HG02852 (cell line): ENCODE results near the gene RCBTB1.
A peak's percentile ranks its signal among the peaks of the same experiment; 100 is the strongest.

Experiments used
- ATAC-seq: cut with Tn5 transposase; IDR thresholded peaks from one replicate; pipeline ENCODE4 v1.9.1; 2021; ENCODE audit warnings: mild to moderate bottlenecking, moderate library complexity; ENCODE audit not compliant: unreplicated experiment

Gene RCBTB1

DNA sequence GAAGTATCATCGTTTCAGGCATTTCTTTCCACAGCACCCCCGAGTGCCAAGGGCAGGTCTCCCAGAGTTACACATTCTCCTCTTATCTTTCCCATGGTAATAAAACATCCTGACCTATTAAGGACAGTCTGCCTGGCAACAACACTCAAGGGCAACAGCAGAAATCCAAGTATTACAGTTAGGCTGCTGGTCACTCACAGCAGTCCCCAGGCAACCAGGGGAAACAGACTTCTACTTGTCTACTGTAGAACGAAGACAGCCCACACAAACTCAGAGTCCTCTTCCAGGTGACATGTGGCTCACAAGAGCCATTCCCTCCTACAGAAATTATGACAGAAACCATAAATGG, 24.3 kb downstream of the RCBTB1 start:
- no peak for ATAC-seq

GRCh38 chr13:49560270-49561061, 24.9 kb downstream of the RCBTB1 start:
- ATAC-seq = no peak

DNA sequence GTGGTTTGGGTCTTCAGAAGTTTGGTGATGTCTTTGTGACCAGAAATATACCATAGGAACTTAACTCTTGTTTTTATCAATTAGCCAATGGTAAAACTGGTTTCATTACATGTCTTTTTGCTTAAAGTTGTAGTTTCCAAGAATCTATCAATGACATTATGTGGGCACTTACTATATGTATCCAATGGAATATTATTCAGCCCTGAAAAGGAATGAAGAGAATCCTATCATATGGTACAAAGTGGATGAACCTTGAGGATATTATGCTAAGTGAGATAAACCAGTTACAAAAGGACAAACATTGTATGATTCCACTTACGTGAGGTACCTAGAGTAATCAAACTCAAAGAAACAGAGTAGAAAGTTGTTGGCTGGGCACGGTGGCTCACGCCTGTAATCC, 26.4 kb downstream of the RCBTB1 start:
- no peak for ATAC-seq

- ATAC-seq = no peak
Measured at GRCh38 chr13:49554387-49554786, 31.0 kb downstream of the RCBTB1 start.

DNA sequence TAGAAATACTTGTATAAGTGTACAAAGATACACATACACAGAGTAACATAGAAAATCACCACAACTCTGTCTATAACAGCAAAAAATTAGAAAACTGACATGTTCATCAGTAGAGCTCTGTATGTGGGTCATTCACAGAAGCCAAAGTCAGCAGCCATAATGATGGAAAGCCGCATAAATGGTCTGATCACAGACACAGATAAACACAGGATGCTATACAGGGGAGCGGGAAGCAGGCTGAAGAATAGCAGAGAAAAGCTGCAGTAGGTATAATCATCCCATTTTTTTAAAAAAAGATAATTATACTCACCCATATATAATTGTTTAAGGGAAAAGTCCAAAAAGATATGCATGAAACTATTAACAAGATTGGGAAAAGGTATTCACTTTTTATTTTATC, 31.5 kb downstream of the RCBTB1 start:
- ATAC-seq = no peak

- no peak for ATAC-seq
Measured at GRCh38 chr13:49550942-49551644, 34.3 kb downstream of the RCBTB1 start.

DNA sequence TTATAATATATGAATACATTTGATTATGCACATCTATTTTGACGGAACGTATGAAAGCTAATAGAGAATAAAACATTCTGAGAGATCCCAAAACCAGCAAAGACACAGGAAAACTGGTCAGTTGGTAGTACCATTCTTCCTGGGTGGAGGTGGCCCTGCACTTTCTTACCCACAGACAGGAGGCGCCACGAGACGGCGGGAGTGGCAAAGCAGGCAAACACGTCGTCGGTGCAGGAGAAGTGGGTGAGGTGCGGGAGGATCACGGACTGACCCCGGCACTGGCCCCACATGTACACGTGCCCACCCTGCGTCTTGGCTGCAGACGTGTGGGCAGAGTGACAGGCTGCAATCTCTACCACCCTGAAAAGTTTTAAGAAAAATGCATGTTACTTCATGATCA, 36.1 kb downstream of the RCBTB1 start:
- ATAC-seq = no peak

- ATAC-seq = no peak
Measured at GRCh38 chr13:49546561-49546960, 38.8 kb downstream of the RCBTB1 start.

GRCh38 chr13:49545661-49546060, 39.7 kb downstream of the RCBTB1 start:
- no peak for ATAC-seq

DNA sequence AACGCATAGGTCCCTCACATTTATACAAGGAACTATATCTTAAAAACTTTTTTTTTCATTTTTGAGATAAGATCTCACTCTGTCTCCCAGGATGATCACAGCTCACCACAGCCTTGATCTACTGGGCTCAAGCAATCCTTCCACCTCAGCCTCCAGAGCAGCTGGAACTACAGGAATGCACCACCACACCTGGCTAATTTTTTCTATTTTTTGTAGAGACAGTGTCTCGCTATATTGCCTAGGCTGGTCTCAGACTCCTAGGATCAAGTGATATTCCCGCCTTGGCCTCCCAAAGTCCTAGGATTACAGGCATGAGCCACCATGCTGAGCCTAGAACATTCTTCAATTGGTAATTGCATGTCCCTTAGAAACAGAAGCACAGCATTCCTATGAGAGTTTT, 41.7 kb downstream of the RCBTB1 start:
- ATAC-seq = no peak

GRCh38 chr13:49540552-49540951, 44.8 kb downstream of the RCBTB1 start:
- ATAC-seq = no peak

DNA sequence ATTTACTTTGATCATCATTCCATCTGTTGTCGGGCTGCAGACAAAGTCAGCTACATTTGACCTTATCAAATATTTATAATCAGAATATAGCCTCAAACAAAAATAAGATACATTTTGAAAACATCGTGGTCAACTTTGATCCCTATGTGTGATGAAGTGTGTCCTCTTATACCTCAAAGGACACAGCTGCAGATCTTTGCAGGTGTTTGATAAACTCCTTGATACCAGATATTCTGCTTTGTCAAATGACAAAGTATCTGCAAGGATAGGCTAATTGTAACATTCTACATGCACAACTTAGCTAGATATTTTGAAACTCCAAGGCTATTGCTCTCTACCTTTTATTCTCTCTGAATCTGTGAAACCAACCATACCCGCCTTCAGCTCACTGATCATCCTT, 45.6 kb downstream of the RCBTB1 start:
- ATAC-seq = no peak

DNA sequence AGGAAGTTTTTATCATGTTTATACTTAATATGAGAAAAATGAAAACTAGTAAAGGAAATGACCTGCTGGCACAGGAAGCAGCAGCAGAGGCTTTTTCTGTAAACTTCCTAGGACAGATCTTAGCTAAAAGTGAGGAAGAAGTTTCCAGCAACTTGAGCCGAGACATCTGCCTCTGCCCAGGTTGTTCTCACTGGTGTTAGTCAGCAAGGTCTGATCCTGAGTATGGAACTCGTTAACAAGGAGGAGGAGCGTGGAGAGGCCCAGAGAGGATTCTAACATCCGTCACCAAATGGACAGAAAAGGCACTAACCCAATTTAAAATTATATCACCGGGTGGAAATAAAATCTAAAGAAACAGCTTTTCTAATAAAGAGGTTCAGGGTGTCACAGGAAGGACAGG, 46.0 kb downstream of the RCBTB1 start:
- no peak for ATAC-seq

- no peak for ATAC-seq
Measured at GRCh38 chr13:49538404-49538803, 47.0 kb downstream of the RCBTB1 start.

GRCh38 chr13:49536144-49536873, 49.0 kb downstream of the RCBTB1 start:
- no peak for ATAC-seq

- ATAC-seq = no peak
Measured at GRCh38 chr13:49533591-49534269, 51.6 kb downstream of the RCBTB1 start.

- no peak for ATAC-seq
Measured at GRCh38 chr13:49533011-49533410, 52.3 kb downstream of the RCBTB1 start.

DNA sequence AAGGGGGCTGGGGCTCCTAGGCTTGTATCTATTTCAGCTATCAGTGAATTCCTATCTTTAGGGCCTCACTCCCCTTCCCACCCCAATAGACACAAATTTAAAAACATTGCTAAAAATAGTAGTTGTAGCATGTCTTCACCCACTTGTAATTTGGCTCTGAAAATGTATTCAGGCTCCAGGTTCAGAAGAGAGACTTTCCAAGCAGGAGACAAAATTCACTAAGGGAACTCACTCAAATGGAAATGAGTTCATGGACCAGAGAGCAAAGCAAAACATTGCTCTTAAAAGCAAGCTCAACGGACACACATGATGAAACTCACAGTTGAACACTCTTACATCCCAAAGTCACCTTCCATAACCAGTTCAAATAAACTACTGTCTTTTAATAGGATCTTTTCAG, 52.8 kb downstream of the RCBTB1 start:
- no peak for ATAC-seq

DNA sequence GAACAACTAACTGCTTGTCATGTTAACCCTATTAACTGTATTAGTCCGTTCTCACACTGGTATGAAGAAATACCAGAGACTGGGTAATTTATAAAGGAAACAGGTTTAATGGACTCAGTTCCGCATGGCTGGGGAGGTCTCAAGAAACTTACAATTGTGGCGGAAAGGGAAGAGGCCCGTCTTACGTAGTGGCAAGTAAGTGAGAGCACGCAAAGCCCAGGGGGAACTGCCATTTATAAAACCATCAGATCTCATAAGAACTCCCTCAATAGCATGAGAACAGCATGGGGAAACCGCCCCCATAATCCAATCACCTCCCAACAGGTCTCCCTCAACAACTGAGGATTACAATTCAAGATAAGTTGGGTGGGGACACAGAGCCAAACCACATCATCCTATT, 54.9 kb downstream of the RCBTB1 start:
- peak; percentile 73 for ATAC-seq

DNA sequence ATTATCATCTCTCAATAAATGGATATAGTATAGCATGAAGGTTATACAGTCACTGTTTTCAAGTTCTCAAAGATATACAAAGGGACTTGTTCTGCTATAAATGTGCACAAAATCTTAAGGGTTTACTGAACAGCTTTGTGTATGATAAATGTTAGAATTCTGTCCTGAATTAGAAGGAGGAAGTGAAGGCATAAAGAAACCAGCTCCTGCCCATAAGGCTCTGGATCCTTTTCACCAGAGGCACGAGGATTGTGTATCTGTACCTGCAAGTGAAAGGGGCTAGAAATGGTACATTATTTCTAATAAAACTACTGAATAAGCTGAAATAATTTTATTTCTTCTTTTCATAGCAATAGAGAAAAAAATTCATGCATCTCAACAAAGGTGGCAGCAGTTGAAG, 57.2 kb downstream of the RCBTB1 start:
- no peak for ATAC-seq

DNA sequence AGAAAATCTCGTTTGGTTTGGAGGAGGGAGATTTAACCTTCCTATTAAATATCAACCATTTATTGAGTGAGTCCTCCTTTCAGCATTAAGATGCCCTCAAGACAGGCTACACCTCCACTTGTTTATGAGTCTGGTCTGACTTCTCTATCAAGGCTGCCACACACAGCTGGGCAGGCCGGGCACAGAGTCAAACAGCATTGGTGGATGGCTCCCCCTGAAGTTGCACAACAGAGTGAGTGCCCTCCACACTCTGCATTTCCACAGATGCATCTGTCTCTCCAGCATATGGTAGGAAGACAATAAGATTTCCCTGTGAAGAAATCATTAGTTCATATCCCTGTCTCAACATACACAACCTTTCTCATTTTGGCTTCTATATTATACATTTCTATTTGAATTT, 58.2 kb downstream of the RCBTB1 start:
- ATAC-seq = no peak
